RWPE1 (cell line): Measurements from ENCODE around the gene XAGE3.
"Not testable (repeated sequence)": the region's sequence is repeated elsewhere in the genome, so short reads cannot be mapped to it uniquely, and the experiment has no call there.

Experiments
- CTCF ChIA-PET: fragments of 350-600 bp; sonication (Branson Sonifier 250); formaldehyde crosslinking; extraction: SDS; loops from one replicate; lab custom pipeline; 2021; lab: Yijun Ruan, JAX
- POLR2A ChIA-PET: fragments of 400-600 bp; formaldehyde crosslinking; extraction: SDS; loops from one replicate; lab custom pipeline; 2020; ENCODE audit warnings: antibody characterized with exemption; ENCODE audit not compliant: low non-redundant PET; lab: Yijun Ruan, JAX
- DNase-seq: peaks from one replicate; pipeline ENCODE4 v3.0.0; 2012; ENCODE audit warnings: low spot score
- H3K27ac ChIP-seq: fragments of 450-650 bp; 2 replicates; pipeline ENCODE4 v1.5.1; 2017
- TF ChIP-seq, protein P1 (sequence below): fragments of 450-650 bp; conservative IDR thresholded peaks from 2 replicates; pipeline ENCODE4 v1.5.1; 2017; ENCODE audit warnings: low read depth, mild to moderate bottlenecking

Gene XAGE3, protein sequence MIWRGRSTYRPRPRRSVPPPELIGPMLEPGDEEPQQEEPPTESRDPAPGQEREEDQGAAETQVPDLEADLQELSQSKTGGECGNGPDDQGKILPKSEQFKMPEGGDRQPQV

DNA sequence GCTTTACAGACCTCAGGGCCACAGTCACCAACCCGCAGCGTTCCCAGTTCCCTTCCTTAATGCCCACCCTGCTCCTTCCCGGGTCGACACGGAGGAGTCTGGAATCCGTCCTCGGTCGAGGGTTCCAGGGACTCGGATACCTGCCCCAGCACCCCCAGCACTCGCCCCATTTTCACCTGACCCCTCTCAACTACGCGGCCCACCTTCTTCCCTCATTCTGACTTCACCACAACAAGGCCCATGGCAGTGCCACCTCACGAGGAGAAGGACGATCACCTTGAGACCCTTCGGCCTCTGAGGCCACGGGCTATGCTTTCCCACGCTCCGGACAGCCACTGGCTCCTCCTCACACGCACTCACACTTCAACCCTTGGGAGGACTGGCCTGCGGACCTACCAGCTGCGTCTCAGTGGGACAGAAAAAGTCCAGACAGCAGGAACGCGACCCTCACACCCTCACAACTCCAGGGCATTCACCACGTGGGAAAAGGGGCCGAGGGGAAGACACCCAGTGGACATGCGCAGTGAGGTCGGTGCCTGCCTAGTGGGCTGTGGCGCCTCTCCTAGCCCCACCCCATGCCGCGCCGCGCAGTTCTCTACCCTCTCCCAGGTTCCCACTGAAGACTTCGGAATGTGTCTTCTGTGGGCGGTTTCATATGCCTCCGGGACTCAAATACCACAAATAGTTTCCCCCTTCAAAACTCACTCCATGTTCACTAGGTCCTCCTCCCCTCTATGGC lies at the start of gene XAGE3:
Gene XAGE3 (minus strand): TSS at position 474 of the 739 bp plus-strand sequence. CDS start 950 bp downstream, outside the sequence.
- POLR2A ChIA-PET: no interaction called here
- H3K27ac ChIP-seq: no peak within 1 kb of the TSS
- TF ChIP-seq, protein P1, sequence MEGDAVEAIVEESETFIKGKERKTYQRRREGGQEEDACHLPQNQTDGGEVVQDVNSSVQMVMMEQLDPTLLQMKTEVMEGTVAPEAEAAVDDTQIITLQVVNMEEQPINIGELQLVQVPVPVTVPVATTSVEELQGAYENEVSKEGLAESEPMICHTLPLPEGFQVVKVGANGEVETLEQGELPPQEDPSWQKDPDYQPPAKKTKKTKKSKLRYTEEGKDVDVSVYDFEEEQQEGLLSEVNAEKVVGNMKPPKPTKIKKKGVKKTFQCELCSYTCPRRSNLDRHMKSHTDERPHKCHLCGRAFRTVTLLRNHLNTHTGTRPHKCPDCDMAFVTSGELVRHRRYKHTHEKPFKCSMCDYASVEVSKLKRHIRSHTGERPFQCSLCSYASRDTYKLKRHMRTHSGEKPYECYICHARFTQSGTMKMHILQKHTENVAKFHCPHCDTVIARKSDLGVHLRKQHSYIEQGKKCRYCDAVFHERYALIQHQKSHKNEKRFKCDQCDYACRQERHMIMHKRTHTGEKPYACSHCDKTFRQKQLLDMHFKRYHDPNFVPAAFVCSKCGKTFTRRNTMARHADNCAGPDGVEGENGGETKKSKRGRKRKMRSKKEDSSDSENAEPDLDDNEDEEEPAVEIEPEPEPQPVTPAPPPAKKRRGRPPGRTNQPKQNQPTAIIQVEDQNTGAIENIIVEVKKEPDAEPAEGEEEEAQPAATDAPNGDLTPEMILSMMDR: no peak
- DNase-seq: no peak
- CTCF ChIA-PET: no interaction called here

DNA sequence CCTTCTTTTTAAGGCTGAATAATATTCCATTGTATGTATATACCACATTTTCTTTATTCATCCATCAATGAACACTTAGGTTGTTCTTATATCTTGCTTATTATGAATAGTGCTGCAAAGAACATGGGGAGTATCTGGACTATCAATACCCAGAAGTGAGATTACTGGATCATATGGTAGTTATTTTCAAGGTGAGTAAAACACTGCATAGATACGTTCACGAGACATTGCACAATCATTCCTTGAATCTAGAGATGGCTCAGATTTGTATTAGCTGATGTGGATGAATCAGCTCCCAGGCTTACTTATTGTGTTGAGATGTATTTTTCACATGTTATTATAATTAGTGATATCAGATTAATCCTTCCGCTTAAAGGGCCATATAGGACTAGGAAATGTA lies 46.8 kb upstream of the XAGE3 start:
- DNase-seq, H3K27ac ChIP-seq, POLR2A ChIA-PET, CTCF ChIA-PET: not testable (repeated sequence)

DNA sequence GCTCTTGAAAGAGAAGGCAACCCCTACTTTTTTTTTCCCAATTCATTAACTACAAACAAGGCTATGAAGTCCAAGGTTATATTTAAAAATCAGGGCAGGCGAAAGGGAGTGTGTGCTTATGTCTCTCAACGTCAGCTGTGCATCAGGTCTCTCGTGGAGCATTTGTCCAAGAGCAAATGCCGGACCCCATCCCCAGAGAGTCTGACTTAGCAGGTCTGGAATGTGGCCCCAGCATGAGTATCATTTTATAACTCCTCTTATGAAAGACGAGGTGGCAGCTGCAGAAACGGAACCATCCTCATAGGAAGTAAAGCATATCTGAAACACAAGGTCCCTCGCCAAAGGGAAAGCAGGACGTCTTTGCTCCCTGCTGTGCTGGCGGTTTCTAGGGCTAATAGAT lies 45.8 kb upstream of the XAGE3 start:
- DNase-seq, CTCF ChIA-PET, POLR2A ChIA-PET, H3K27ac ChIP-seq: not testable (repeated sequence)

DNA sequence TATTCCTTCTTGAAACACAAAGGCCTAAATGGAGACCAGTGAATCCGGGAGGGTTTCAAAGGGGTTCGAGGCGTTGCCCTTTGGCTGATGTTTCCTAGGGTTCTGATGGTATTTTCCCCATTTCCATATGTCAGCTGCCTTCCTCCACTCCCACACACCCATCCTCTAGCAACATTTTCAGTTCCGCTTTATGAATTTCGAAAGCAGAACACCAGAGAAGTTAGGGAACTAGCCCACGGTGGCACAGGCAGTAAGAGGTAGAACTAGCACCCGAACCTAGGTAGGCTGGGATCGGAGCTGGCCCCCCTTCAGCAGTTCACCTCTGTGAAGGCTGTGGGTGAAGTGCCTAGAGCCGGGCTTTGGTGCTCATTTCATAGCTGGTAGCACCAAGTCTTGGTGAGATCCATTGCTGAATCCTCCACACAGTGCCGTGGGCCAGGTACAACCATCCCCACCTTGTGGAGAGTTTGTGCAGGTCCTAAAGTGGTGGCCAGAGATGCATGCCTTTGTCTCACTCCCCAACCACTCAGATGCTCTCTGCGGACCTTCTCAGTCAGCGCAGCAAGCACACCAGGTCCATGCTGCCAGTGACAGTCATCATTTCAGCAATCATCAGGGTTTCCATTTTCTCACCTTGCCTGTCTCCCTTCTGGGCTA lies 41.6 kb upstream of the XAGE3 start:
- CTCF ChIA-PET, H3K27ac ChIP-seq, POLR2A ChIA-PET, DNase-seq: not testable (repeated sequence)

DNA sequence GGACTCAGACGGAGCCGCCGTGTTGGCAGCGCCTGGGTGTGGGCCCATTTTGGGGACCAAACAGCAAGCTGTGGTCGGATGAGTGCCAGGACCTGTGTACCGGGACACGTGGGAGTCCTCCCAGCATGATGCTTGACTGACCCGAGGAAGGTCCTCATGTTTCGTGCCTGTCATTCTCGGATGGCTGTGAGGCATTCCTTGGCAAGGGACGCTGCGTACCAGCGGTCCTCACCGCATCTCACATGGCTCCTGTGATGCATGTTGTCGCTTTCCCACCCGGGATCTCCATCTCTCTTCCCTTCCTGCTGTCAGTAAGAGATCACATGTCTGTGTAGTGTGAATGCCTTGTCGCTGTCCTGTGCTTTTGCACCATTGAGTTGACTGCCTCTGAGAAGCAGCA lies 40.0 kb upstream of the XAGE3 start:
- CTCF ChIA-PET, H3K27ac ChIP-seq, POLR2A ChIA-PET, DNase-seq: not testable (repeated sequence)

DNA sequence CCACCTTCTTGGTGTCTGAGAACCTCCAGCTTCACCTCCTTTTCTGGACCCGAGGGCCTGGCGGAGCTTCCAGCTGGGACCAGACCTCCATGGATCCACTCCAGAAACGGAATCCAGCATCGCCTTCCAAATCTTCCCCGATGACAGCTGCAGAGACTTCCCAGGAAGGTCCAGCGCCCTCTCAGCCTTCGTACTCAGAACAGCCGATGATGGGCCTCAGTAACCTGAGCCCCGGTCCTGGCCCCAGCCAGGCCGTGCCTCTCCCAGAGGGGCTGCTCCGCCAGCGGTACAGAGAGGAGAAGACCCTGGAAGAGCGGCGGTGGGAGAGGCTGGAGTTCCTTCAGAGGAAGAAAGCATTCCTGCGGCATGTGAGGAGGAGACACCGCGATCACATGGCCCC lies 39.3 kb upstream of the XAGE3 start:
- DNase-seq, POLR2A ChIA-PET, CTCF ChIA-PET, H3K27ac ChIP-seq: not testable (repeated sequence)

DNA sequence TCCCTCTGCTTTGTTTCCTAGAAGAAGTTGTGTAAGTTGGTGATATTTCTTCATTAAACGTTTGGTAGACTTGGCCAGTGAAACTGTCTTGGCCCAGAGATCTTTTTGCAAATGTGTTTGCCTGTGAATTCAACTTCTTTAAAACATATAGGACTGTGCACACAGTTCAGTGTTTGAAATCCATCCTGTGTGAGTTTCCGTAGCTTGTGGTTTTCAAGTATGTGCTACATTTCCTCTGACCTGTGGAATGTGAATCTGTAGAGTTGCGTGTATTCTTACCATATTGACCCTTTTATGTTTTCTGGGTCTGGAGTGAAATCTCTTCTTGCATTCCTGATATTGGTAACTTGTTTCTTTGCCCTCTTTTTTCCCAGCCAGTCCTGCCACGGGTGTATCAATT lies 38.2 kb upstream of the XAGE3 start:
- H3K27ac ChIP-seq, POLR2A ChIA-PET, CTCF ChIA-PET, DNase-seq: not testable (repeated sequence)

DNA sequence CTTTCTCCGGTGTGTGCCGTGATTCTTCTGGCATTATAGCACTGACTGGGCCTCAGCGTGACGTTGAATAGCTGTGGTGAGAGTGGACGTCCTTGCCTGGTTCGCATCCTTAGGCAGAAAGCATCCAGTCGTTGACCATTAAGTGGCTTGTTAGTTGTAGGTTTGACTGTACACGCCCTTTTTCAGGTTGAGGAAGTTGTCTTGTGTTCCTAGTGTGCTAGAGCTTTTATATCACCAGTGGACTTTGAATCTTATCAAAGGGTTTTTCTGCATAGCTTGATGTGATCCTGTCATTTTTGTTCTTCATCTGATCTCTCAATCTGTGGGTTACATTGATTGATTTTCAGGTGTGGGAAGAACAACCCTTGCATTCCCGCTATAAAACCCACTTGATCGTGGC lies 37.6 kb upstream of the XAGE3 start:
- H3K27ac ChIP-seq, CTCF ChIA-PET, DNase-seq, POLR2A ChIA-PET: not testable (repeated sequence)

DNA sequence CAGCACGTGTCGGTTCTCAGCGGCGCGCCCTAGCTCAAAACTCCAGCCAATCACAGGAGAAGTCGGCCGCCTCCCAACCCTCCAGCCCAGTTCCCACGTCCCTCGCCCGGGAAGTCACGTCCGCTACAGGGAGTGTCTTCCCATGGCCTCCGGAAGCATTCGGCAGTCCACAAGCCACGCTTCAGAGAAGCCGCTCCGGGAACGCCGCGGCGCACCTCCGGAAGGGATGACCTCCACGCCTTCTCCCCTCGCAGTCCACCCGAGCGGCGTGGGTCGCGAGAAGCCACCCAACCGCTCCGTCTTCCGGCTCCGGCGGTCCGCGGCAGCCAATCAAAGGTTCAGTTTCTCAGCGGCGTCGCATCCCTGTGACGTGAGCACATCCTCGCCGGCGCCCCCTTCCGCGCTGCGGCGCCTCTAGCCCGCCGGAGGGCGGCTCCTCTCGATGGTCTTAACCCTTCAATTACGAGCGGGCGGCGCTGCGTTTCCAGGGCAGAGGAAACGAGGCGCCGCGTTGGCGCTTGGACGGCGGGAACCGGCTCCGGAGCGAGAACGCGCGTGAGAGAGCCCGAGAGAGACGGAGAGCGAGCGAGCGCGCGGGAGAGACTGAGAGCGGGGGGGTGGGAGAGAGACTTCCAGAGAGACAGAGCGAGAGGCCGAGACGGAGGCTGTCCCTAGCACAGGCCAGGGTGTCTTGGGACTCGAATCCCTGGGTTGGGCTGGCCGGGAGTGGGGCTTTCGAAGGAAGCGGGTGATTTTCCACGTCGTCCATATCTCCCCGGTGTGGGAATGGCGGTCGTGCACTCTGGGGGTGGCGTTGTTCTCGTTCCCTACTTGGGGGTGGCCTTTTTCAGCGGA lies 29.2 kb upstream of the XAGE3 start, which contains the start of gene FAM156B:
Gene FAM156B (plus strand): TSS at position 476 of the 855 bp plus-strand sequence. CDS start 9,896 bp downstream, outside the sequence.
- POLR2A ChIA-PET, DNase-seq, CTCF ChIA-PET, H3K27ac ChIP-seq: not testable (repeated sequence)

DNA sequence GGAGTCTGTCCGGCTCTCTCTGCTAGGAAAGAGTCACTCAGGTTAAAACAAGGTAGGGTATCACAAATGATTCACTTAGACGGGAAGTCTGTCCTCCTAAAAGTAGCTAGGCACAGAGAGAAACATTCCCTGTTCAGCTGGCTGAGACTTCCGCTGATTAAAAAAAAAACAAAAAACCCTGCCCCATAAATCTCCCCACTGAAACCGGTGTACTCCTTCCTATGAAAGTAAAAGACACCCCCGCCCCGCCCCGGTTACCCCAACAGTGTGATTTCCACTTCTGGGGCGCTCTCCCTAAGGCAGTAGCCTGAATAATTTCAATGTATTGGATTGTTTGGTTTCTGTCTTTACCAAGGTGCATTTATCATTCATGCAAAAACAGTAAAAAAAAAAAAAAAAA lies 28.6 kb upstream of the XAGE3 start:
- DNase-seq, CTCF ChIA-PET, H3K27ac ChIP-seq, POLR2A ChIA-PET: not testable (repeated sequence)

DNA sequence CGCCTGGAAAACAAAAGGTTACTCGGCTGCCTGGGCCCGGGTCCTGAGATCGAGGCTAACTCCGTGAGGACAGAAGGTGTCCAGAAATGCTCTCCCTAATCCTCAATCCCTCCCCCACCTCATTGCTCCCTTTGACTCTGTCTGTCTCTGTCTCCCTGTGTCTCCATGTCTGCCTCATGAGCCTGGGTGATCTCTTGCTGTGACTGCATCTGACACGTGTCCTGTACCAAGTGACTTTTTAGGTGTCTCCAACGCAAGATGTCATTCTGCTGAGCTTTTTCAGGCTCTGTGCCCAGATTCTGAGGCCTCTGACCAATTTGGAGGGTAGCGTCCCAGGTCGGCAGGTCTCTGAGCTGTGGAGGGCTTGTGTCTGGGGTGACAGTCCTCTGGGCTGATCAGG lies 20.2 kb upstream of the XAGE3 start:
- H3K27ac ChIP-seq, DNase-seq, CTCF ChIA-PET, POLR2A ChIA-PET: not testable (repeated sequence)

DNA sequence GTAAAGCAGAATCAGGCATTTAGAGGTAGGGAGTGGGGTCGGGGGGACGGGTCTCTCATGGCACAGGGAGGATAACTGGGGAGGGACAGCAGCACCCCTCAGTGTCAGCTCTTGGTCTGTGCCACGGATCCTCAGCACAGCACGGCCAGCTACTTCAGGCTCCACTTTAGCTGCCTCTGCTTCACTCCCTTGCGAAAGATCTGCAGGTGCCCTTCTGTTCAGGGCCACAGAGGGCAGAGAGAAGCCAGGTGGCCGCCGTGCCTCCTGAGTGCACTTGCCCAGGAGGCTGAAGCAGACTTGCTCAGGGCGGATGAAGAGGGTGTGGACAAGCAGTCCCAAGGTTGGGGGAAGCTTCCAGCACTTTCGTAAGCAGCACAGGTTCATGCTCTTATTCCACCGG lies 19.6 kb upstream of the XAGE3 start:
- CTCF ChIA-PET, POLR2A ChIA-PET: not testable (repeated sequence)

DNA sequence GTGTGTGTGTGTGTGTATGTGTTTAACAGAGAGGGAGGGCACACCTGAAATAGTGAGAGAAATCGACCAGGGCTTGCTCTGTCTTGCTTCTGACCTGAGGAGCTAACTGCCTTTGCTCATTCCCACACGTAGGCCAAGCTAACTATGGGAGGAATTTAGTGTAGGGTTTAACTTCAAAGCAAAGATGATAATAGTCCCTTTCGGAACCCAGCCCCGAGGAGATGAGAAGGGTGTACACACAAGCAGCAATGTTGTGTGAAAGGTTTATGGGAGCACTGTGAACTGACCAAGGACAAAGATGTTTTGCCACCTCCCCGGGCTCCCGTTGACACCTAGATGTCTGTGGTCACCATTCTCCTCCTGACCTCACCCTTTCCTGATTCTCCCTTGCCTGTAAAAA lies 8.5 kb upstream of the XAGE3 start:
- POLR2A ChIA-PET, DNase-seq, H3K27ac ChIP-seq, CTCF ChIA-PET: not testable (repeated sequence)

More for the DNA sequence above, 19.6 kb upstream of the XAGE3 start:
- not testable (repeated sequence) for DNase-seq, H3K27ac ChIP-seq

DNA sequence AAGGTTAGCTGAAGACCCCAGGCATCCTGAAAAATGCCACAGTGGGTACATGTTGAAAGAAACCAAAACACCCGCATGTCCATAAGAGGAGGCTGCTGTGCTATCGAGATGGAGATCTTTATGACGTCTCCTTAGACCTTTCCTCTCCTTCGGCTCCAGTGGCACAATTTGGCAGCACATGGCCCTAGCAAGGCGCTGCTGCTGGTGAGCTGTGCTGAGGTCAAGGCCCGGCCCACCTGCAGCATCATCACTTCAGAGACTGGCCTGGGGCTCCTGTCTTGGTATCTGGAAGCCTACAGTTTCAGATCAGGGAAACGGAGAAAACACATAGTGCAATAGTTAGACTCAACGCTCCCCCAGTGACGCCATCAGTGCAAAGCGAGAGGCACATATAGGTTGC lies 7.6 kb upstream of the XAGE3 start:
- H3K27ac ChIP-seq, CTCF ChIA-PET, DNase-seq, POLR2A ChIA-PET: not testable (repeated sequence)
